HepG2 (cell line): ENCODE results near the gene FHL3. TPM values are rescaled to one million over a fixed set of nuclear protein-coding genes. Genes with fewer than 3 reads are reported as not detected.

Experiments used
- ADNP ChIP-seq: sonication (generic); formaldehyde crosslinking; IDR thresholded peaks from 2 replicates; pipeline ENCODE4 v1.4.0; 2020; ENCODE audit warnings: missing genetic modification reagents
- ATF6 ChIP-seq: sonication (generic); formaldehyde crosslinking; conservative IDR thresholded peaks from 2 replicates; pipeline ENCODE4 v1.4.0; 2020; ENCODE audit warnings: missing genetic modification reagents
- CERS6 ChIP-seq: sonication (generic); formaldehyde crosslinking; IDR thresholded peaks from 2 replicates; pipeline ENCODE4 v1.5.0; 2020; ENCODE audit warnings: missing genetic modification reagents
- GLMP ChIP-seq: sonication (generic); formaldehyde crosslinking; IDR thresholded peaks from 2 replicates; pipeline ENCODE4 v1.9.0; 2021; ENCODE audit warnings: missing genetic modification reagents, mild to moderate bottlenecking, borderline replicate concordance
- HDAC1 ChIP-seq: sonication (generic); formaldehyde crosslinking; IDR thresholded peaks from 2 replicates; pipeline ENCODE4 v1.5.1; 2020; ENCODE audit warnings: mild to moderate bottlenecking, missing genetic modification reagents
- HMGXB4 ChIP-seq, 2 experiments: sonication (generic) in 1 of 2; formaldehyde crosslinking in 1 of 2; IDR thresholded peaks; 2 replicates each; pipeline versions ENCODE4 v1.4.0 to v1.6.1; 2018 to 2020; ENCODE audit warnings: missing genetic modification reagents in 2 of 2, borderline replicate concordance in 1 of 2, low read depth in 1 of 2, mild to moderate bottlenecking in 1 of 2, missing biosample characterization in 1 of 2
- HNF1B ChIP-seq: sonication (generic); formaldehyde crosslinking; IDR thresholded peaks from 2 replicates; pipeline ENCODE4 v1.5.1; 2020; ENCODE audit warnings: mild to moderate bottlenecking, moderate library complexity, missing genetic modification reagents
- HOXA9 ChIP-seq: sonication (generic); formaldehyde crosslinking; IDR thresholded peaks from 2 replicates; pipeline ENCODE4 v1.8.1; 2022; ENCODE audit warnings: missing genetic modification reagents, mild to moderate bottlenecking, moderate library complexity, borderline replicate concordance
- MIXL1 ChIP-seq: IDR thresholded peaks from 2 replicates; pipeline ENCODE4 v1.6.1; 2016
- NCOA2 ChIP-seq: sonication (generic); formaldehyde crosslinking; IDR thresholded peaks from 2 replicates; pipeline ENCODE4 v1.8.0; 2022; ENCODE audit warnings: inconsistent platforms
- REL ChIP-seq: sonication (generic); formaldehyde crosslinking; conservative IDR thresholded peaks from 2 replicates; pipeline ENCODE4 v1.8.0; 2022; ENCODE audit warnings: mild to moderate bottlenecking, missing genetic modification reagents, moderate library complexity
- SETDB1 ChIP-seq: sonication (generic); formaldehyde crosslinking; IDR thresholded peaks from 2 replicates; pipeline ENCODE4 v1.5.1; 2020; ENCODE audit warnings: missing genetic modification reagents, mild to moderate bottlenecking, borderline replicate concordance
- SKI ChIP-seq: fragments of 450-650 bp; IDR thresholded peaks from one replicate; pipeline ENCODE4 v1.6.1; 2018; ENCODE audit warnings: mild to moderate bottlenecking; ENCODE audit not compliant: partially characterized antibody
- ZBTB3 ChIP-seq: sonication (generic); formaldehyde crosslinking; IDR thresholded peaks from 2 replicates; pipeline ENCODE4 v1.4.0; 2020; ENCODE audit warnings: low read depth, mild to moderate bottlenecking, moderate library complexity, missing genetic modification reagents, borderline replicate concordance
- ZBTB4 ChIP-seq: sonication (generic); formaldehyde crosslinking; IDR thresholded peaks from 2 replicates; pipeline ENCODE4 v1.4.0; 2020; ENCODE audit warnings: missing genetic modification reagents, mild to moderate bottlenecking, borderline replicate concordance
- ZNF597 ChIP-seq: sonication (generic); formaldehyde crosslinking; IDR thresholded peaks from 2 replicates; pipeline ENCODE4 v1.5.0; 2020; ENCODE audit warnings: missing genetic modification reagents
- ZNF777 ChIP-seq: sonication (generic); formaldehyde crosslinking; IDR thresholded peaks from 2 replicates; pipeline ENCODE4 v1.4.0; 2020; ENCODE audit warnings: missing genetic modification reagents
- ZNF780A ChIP-seq: sonication (generic); formaldehyde crosslinking; IDR thresholded peaks from 2 replicates; pipeline ENCODE4 v1.8.0; 2022; ENCODE audit warnings: mild to moderate bottlenecking, missing genetic modification reagents, moderate library complexity
- polyA plus RNA-seq, 8 experiments: library from polyadenylated mRNA; depleted of rRNA in 3 of 8; stranded (reverse) in 7 of 8; unstranded in 1 of 8; fragments of >200 nt; fragmentation: Illumina TruSeq in 4 of 8; extraction: Trizol in 4 of 8; gene quantifications; 2 replicates each; pipeline versions ENCODE4 v1.2.1 to v1.2.3, GENCODE V29; 2011 to 2016; ENCODE audit warnings: low read depth in 4 of 8, missing spikeins in 1 of 8, mixed read lengths in 1 of 8; ENCODE audit not compliant: insufficient read depth in 1 of 8
- total RNA-seq, 5 experiments: library from RNA; depleted of rRNA; stranded (reverse); fragments of >200 nt; fragmentation: Illumina TruSeq; extraction: Trizol; gene quantifications; 2 replicates each; pipeline ENCODE4 v1.2.3, GENCODE V29; 2016; ENCODE audit warnings: low read depth in 1 of 5

Gene FHL3
- total and polyA plus RNA-seq, 2 of the 13 experiments (the other 11 are each of a cell fraction or from before 2014, with no cell fraction given) = 2.8 to 6.6 TPM

GRCh38 chr1:37987679-37988078 lies 17.6 kb downstream of the FHL3 start (continued):
- TF ChIP-seq REL (CRISPR knock-in tag) (no peak), GLMP (CRISPR knock-in tag) (no peak), ZBTB3 (CRISPR knock-in tag) (no peak), HDAC1 (CRISPR knock-in tag) (no peak), ZNF597 (CRISPR knock-in tag) (no peak), ZBTB4 (no peak), NCOA2 (no peak), ATF6 (no peak), ZNF777 (CRISPR knock-in tag) (no peak), ZNF780A (no peak), HMGXB4 (CRISPR knock-in tag; IDR thresholded peaks at IDR 0.05; ENCODE audit: borderline replicate concordance in 1 of 2, low read depth in 1 of 2) (no peak), ADNP (no peak), SKI (no peak), CERS6 (CRISPR knock-in tag) (no peak), MIXL1 (CRISPR knock-in tag) (no peak), SETDB1 (CRISPR knock-in tag) (no peak), HOXA9 (no peak), HNF1B (CRISPR knock-in tag) (no peak)
